ENCODE data around the gene CRPPA. TPM values are rescaled to one million over a fixed set of nuclear protein-coding genes. Genes with fewer than 3 reads are reported as not detected.

The CRPPA gene
- total and polyA plus RNA-seq, 4 donors, result 4.4 to 10.4 (median 6.3) TPM

- Histone ChIP-seq H3K36me3 (ENCODE audit: control insufficient read depth, insufficient read depth, low read length) (no peaks in the 10 kb centered on the region), H3K27ac (ENCODE audit: low read depth, low read length) (no peak overlapping the region), H3K4me3 (ENCODE audit: low read depth, low read length) (no peak overlapping the region), H3K27me3 (ENCODE audit: control insufficient read depth, insufficient read depth, low read length) (no peaks in the 10 kb centered on the region), H3K4me1 (ENCODE audit: control insufficient read depth, insufficient read depth, low read length) (no peaks in the 10 kb centered on the region), H3K9me3 (ENCODE audit: control insufficient read depth, insufficient read depth, low read length) (peaks cover 9% of the 10 kb centered on the region)
- peak in 1 of 6 donors; percentile 8 for DNase-seq (ENCODE audit: low read depth in 4 of 6, low spot score in 6 of 6)
- WGBS (ENCODE audit: insufficient coverage), result 94% methylated on average over 43 of the region's 47 CpGs
These were observed 21.1 kb downstream of the CRPPA start for GRCh38 chr7:16399916-16400892.

GRCh38 chr7:16399265-16399831 lies 22.0 kb downstream of the CRPPA start:
- H3K9me3 ChIP-seq (ENCODE audit: control insufficient read depth, insufficient read depth, low read length), result peaks cover 9% of the 10 kb centered on the region
- WGBS (ENCODE audit: insufficient coverage), result 96% methylated on average over 32 of the region's 32 CpGs
- peak in 1 of 6 donors; percentile 33 for DNase-seq (ENCODE audit: low read depth in 4 of 6, low spot score in 6 of 6)
- H3K36me3 ChIP-seq (ENCODE audit: control insufficient read depth, insufficient read depth, low read length), result no peaks in the 10 kb centered on the region
- no peaks in the 10 kb centered on the region for H3K27me3 ChIP-seq (ENCODE audit: control insufficient read depth, insufficient read depth, low read length)
- H3K4me1 ChIP-seq (ENCODE audit: control insufficient read depth, insufficient read depth, low read length), result no peaks in the 10 kb centered on the region
- no peak overlapping the region for H3K27ac ChIP-seq (ENCODE audit: low read depth, low read length)
- no peak overlapping the region for H3K4me3 ChIP-seq (ENCODE audit: low read depth, low read length)

- Histone ChIP-seq H3K36me3 (ENCODE audit: control insufficient read depth, insufficient read depth, low read length) (no peaks in the 10 kb centered on the region), H3K27me3 (ENCODE audit: control insufficient read depth, insufficient read depth, low read length) (no peaks in the 10 kb centered on the region), H3K4me1 (ENCODE audit: control insufficient read depth, insufficient read depth, low read length) (no peaks in the 10 kb centered on the region), H3K4me3 (ENCODE audit: low read depth, low read length) (no peak overlapping the region), H3K27ac (ENCODE audit: low read depth, low read length) (no peak overlapping the region), H3K9me3 (ENCODE audit: control insufficient read depth, insufficient read depth, low read length) (peaks cover 8% of the 10 kb centered on the region)
- DNase-seq (ENCODE audit: low read depth in 4 of 6, low spot score in 6 of 6), result peak in 1 of 6 donors; percentile 10
- 95% methylated on average over 46 of the region's 46 CpGs for WGBS (ENCODE audit: insufficient coverage)
These were observed 23.0 kb downstream of the CRPPA start for GRCh38 chr7:16398146-16399017.

- no peaks in the 10 kb centered on the region for H3K27me3 ChIP-seq (ENCODE audit: control insufficient read depth, insufficient read depth, low read length)
- H3K4me1 ChIP-seq (ENCODE audit: control insufficient read depth, insufficient read depth, low read length), result no peaks in the 10 kb centered on the region
- no peak overlapping the region for H3K27ac ChIP-seq (ENCODE audit: low read depth, low read length)
- no peaks in the 10 kb centered on the region for H3K36me3 ChIP-seq (ENCODE audit: control insufficient read depth, insufficient read depth, low read length)
- no peak overlapping the region for H3K4me3 ChIP-seq (ENCODE audit: low read depth, low read length)
- WGBS (ENCODE audit: insufficient coverage), result 93% methylated on average over 33 of the region's 33 CpGs
- H3K9me3 ChIP-seq (ENCODE audit: control insufficient read depth, insufficient read depth, low read length), result peaks cover 2% of the 10 kb centered on the region
- no peak for DNase-seq (ENCODE audit: low read depth in 4 of 6, low spot score in 6 of 6)
These were observed 23.7 kb downstream of the CRPPA start for GRCh38 chr7:16397501-16398145.

DNA sequence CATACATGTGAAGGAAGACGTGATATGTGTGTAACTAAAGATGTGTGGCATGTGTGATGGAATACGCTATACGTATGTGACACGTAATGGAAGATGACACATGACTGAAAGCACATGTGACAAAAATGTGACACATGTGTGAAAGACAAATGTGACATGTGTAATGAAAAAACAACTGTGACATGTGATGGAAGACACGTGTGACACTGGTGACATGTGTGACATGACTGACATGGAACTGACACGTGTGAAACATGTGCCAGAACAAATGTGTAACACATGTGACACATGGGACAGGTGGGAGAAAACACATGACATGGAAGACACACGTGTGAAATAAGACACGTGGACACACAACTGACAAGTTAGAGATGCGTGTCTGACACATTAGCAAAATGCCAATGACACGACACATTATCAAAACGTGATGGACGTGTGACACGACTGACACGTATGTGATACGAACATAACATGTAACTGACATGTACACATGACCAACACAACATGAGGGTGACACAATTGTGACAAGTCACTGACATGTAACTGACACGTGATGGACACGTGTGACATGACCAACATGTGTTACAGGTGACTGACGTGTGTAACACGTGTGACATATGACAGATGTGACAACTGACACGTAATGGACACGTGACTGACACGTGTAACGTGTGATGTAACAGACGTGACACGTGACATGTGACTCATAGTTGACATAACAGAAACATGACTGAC lies 24.4 kb downstream of the CRPPA start:
- 95% methylated on average over 25 of the region's 25 CpGs for WGBS (ENCODE audit: insufficient coverage)
- H3K9me3 ChIP-seq (ENCODE audit: control insufficient read depth, insufficient read depth, low read length), result peaks cover 2% of the 10 kb centered on the region
- H3K27me3 ChIP-seq (ENCODE audit: control insufficient read depth, insufficient read depth, low read length), result no peaks in the 10 kb centered on the region
- H3K36me3 ChIP-seq (ENCODE audit: control insufficient read depth, insufficient read depth, low read length), result no peaks in the 10 kb centered on the region
- H3K27ac ChIP-seq (ENCODE audit: low read depth, low read length), result no peak overlapping the region
- DNase-seq (ENCODE audit: low read depth in 4 of 6, low spot score in 6 of 6), result no peak
- H3K4me3 ChIP-seq (ENCODE audit: low read depth, low read length), result no peak overlapping the region
- H3K4me1 ChIP-seq (ENCODE audit: control insufficient read depth, insufficient read depth, low read length), result no peaks in the 10 kb centered on the region

DNA sequence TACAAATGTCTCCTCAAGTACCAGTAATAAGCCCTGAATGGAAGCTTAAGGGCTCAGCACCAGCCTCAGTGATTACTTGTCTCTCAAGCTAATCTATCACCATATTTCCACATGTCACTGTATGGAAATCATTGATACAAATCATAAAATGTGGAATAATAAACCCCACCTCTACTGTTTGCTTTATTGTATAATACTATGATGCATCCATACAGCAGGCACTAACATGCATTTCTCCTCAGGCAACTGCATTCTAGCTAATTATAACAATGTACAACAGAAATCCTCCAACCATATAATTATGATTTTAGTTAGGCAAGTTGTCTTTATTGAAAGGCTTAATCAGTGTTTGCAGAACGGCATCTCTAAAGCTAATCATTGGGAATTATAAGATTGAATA lies 26.2 kb downstream of the CRPPA start:
- WGBS (ENCODE audit: insufficient coverage), result no CpG with 5 or more reads among the region's 1 CpG
- H3K36me3 ChIP-seq (ENCODE audit: control insufficient read depth, insufficient read depth, low read length), result no peaks in the 10 kb centered on the region
- no peaks in the 10 kb centered on the region for H3K4me1 ChIP-seq (ENCODE audit: control insufficient read depth, insufficient read depth, low read length)
- no peak overlapping the region for H3K4me3 ChIP-seq (ENCODE audit: low read depth, low read length)
- H3K9me3 ChIP-seq (ENCODE audit: control insufficient read depth, insufficient read depth, low read length), result peaks cover 2% of the 10 kb centered on the region
- DNase-seq (ENCODE audit: low read depth in 4 of 6, low spot score in 6 of 6), result no peak
- no peaks in the 10 kb centered on the region for H3K27me3 ChIP-seq (ENCODE audit: control insufficient read depth, insufficient read depth, low read length)
- no peak overlapping the region for H3K27ac ChIP-seq (ENCODE audit: low read depth, low read length)

- Histone ChIP-seq H3K4me3 (ENCODE audit: low read depth, low read length) (no peak overlapping the region), H3K9me3 (ENCODE audit: control insufficient read depth, insufficient read depth, low read length) (peaks cover 2% of the 10 kb centered on the region), H3K27ac (ENCODE audit: low read depth, low read length) (no peak overlapping the region), H3K36me3 (ENCODE audit: control insufficient read depth, insufficient read depth, low read length) (no peaks in the 10 kb centered on the region), H3K27me3 (ENCODE audit: control insufficient read depth, insufficient read depth, low read length) (no peaks in the 10 kb centered on the region), H3K4me1 (ENCODE audit: control insufficient read depth, insufficient read depth, low read length) (no peaks in the 10 kb centered on the region)
- WGBS (ENCODE audit: insufficient coverage), result no CpG with 5 or more reads among the region's 4 CpGs
- DNase-seq (ENCODE audit: low read depth in 4 of 6, low spot score in 6 of 6), result no peak
These were observed 27.4 kb downstream of the CRPPA start for GRCh38 chr7:16393862-16394422.

GRCh38 chr7:16392990-16393523 lies 28.3 kb downstream of the CRPPA start:
- DNase-seq (ENCODE audit: low read depth in 4 of 6, low spot score in 6 of 6), result no peak
- no CpG with 5 or more reads among the region's 2 CpGs for WGBS (ENCODE audit: insufficient coverage)
- H3K4me1 ChIP-seq (ENCODE audit: control insufficient read depth, insufficient read depth, low read length), result no peaks in the 10 kb centered on the region
- no peak overlapping the region for H3K27ac ChIP-seq (ENCODE audit: low read depth, low read length)
- H3K4me3 ChIP-seq (ENCODE audit: low read depth, low read length), result no peak overlapping the region
- H3K9me3 ChIP-seq (ENCODE audit: control insufficient read depth, insufficient read depth, low read length), result peaks cover 2% of the 10 kb centered on the region
- H3K27me3 ChIP-seq (ENCODE audit: control insufficient read depth, insufficient read depth, low read length), result no peaks in the 10 kb centered on the region
- H3K36me3 ChIP-seq (ENCODE audit: control insufficient read depth, insufficient read depth, low read length), result no peaks in the 10 kb centered on the region
